Measurements from ENCODE around the gene CHCHD6.

Gene CHCHD6

GRCh38 chr3:126834596-126835471 lies 130.8 kb downstream of the CHCHD6 start:
- no peak for DNase-seq

- no peak for DNase-seq
Measured at GRCh38 chr3:126835472-126836219, 131.6 kb downstream of the CHCHD6 start.

GRCh38 chr3:126836220-126836860 lies 132.3 kb downstream of the CHCHD6 start:
- no peak for DNase-seq

GRCh38 chr3:126837773-126838172 lies 133.7 kb downstream of the CHCHD6 start:
- DNase-seq: no peak

GRCh38 chr3:126845920-126846715 lies 142.1 kb downstream of the CHCHD6 start:
- no peak for DNase-seq

- no peak for DNase-seq
Measured at GRCh38 chr3:126847061-126847460, 143.0 kb downstream of the CHCHD6 start.

GRCh38 chr3:126848991-126849390 lies 145.0 kb downstream of the CHCHD6 start:
- no peak for DNase-seq

GRCh38 chr3:126849768-126850167 lies 145.7 kb downstream of the CHCHD6 start:
- no peak for DNase-seq

- no peak for DNase-seq
Measured at GRCh38 chr3:126850370-126851085, 146.5 kb downstream of the CHCHD6 start.

GRCh38 chr3:126851382-126851781 lies 147.3 kb downstream of the CHCHD6 start:
- no peak for DNase-seq

- DNase-seq: no peak
Measured at GRCh38 chr3:126851934-126852333, 147.9 kb downstream of the CHCHD6 start.

- no peak for DNase-seq
Measured at GRCh38 chr3:126852511-126852910, 148.5 kb downstream of the CHCHD6 start.

GRCh38 chr3:126854666-126855065 lies 150.6 kb downstream of the CHCHD6 start:
- DNase-seq: no peak

- no peak for DNase-seq
Measured at GRCh38 chr3:126855374-126855773, 151.3 kb downstream of the CHCHD6 start.

GRCh38 chr3:126857928-126858327 lies 153.9 kb downstream of the CHCHD6 start:
- no peak for DNase-seq

- DNase-seq: no peak
Measured at GRCh38 chr3:126858401-126858800, 154.4 kb downstream of the CHCHD6 start.

- DNase-seq: no peak
Measured at GRCh38 chr3:126858887-126859286, 154.8 kb downstream of the CHCHD6 start.

GRCh38 chr3:126859415-126860246 lies 155.6 kb downstream of the CHCHD6 start:
- DNase-seq: no peak

- DNase-seq: no peak
Measured at GRCh38 chr3:126865736-126866135, 161.7 kb downstream of the CHCHD6 start.

- DNase-seq: no peak
Measured at GRCh38 chr3:126866175-126866759, 162.2 kb downstream of the CHCHD6 start.
